GM18858 (cell line): ENCODE results near the gene IKZF2.
A peak's percentile ranks its signal among the peaks of the same experiment; 100 is the strongest.
"Not testable (repeated sequence)": the region's sequence is repeated elsewhere in the genome, so short reads cannot be mapped to it uniquely, and the experiment has no call there.

ENCODE experiments used
- ATAC-seq: cut with Tn5 transposase; IDR thresholded peaks from one replicate; pipeline ENCODE4 v1.9.1; 2021; ENCODE audit not compliant: unreplicated experiment

Gene IKZF2

GRCh38 chr2:213057977-213058376 is 93.4 kb downstream of the IKZF2 start:
- ATAC-seq = no peak

- no peak for ATAC-seq
These were observed 105.0 kb downstream of the IKZF2 start for GRCh38 chr2:213046431-213046830.

GRCh38 chr2:213043566-213043965 is 107.8 kb downstream of the IKZF2 start:
- ATAC-seq = no peak

- ATAC-seq = no peak
These were observed 109.2 kb downstream of the IKZF2 start for GRCh38 chr2:213042262-213042661.

- ATAC-seq = no peak
These were observed 114.6 kb downstream of the IKZF2 start for GRCh38 chr2:213036836-213037235.

GRCh38 chr2:213034585-213034984 is 116.8 kb downstream of the IKZF2 start:
- ATAC-seq = no peak

- ATAC-seq = no peak
These were observed 118.8 kb downstream of the IKZF2 start for GRCh38 chr2:213032607-213033006.

- peak; percentile 55 for ATAC-seq
These were observed 128.4 kb downstream of the IKZF2 start for GRCh38 chr2:213022987-213023386.

- peak; percentile 81 for ATAC-seq
These were observed 129.2 kb downstream of the IKZF2 start for GRCh38 chr2:213021971-213022899.

- not testable (repeated sequence) for ATAC-seq
These were observed 130.5 kb downstream of the IKZF2 start for GRCh38 chr2:213020913-213021312.

- no peak for ATAC-seq
These were observed 131.1 kb downstream of the IKZF2 start for GRCh38 chr2:213020268-213020667.

- no peak for ATAC-seq
These were observed 132.0 kb downstream of the IKZF2 start for GRCh38 chr2:213019368-213019767.

GRCh38 chr2:213018340-213018901 is 133.0 kb downstream of the IKZF2 start:
- ATAC-seq = no peak

- ATAC-seq = no peak
These were observed 134.0 kb downstream of the IKZF2 start for GRCh38 chr2:213017404-213017803.

GRCh38 chr2:213016984-213017351 is 134.4 kb downstream of the IKZF2 start:
- no peak for ATAC-seq

- ATAC-seq = peak; percentile 22
These were observed 135.0 kb downstream of the IKZF2 start for GRCh38 chr2:213016166-213016983.

GRCh38 chr2:213015387-213016165 is 135.8 kb downstream of the IKZF2 start:
- peak; percentile 71 for ATAC-seq

- no peak for ATAC-seq
These were observed 137.4 kb downstream of the IKZF2 start for GRCh38 chr2:213013979-213014378.

GRCh38 chr2:213011505-213011904 is 139.9 kb downstream of the IKZF2 start:
- ATAC-seq = no peak

GRCh38 chr2:213010106-213010779 is 141.2 kb downstream of the IKZF2 start:
- peak; percentile 47 for ATAC-seq
